Ishikawa (cell line): ENCODE data around the gene MSLN.

Experiments used
- CEBPB ChIP-seq: IDR thresholded peaks from 2 replicates; pipeline ENCODE4 v1.6.1; 2012
- EP300 ChIP-seq: IDR thresholded peaks from 2 replicates; pipeline ENCODE4 v1.6.1; 2012; ENCODE audit warnings: borderline replicate concordance
- FOXM1 ChIP-seq: IDR thresholded peaks from 2 replicates; pipeline ENCODE4 v1.6.1; 2012; ENCODE audit warnings: low read depth, borderline replicate concordance
- MAX ChIP-seq: IDR thresholded peaks from 2 replicates; pipeline ENCODE4 v1.6.1; 2012
- NFIC ChIP-seq: IDR thresholded peaks from 2 replicates; pipeline ENCODE4 v1.6.1; 2012
- RAD21 ChIP-seq: IDR thresholded peaks from 2 replicates; pipeline ENCODE4 v1.6.1; 2012; ENCODE audit warnings: low read depth
- REST ChIP-seq: IDR thresholded peaks from 2 replicates; pipeline ENCODE4 v1.6.1; 2012; ENCODE audit warnings: low read depth, mild to moderate bottlenecking
- TAF1 ChIP-seq: IDR thresholded peaks from 2 replicates; pipeline ENCODE4 v1.6.1; 2012; ENCODE audit warnings: low read depth, mild to moderate bottlenecking
- TEAD4 ChIP-seq: IDR thresholded peaks from 2 replicates; pipeline ENCODE4 v1.6.1; 2012
- YY1 ChIP-seq: IDR thresholded peaks from 2 replicates; pipeline ENCODE4 v1.6.1; 2012; ENCODE audit warnings: low read depth
- ZBTB7A ChIP-seq: IDR thresholded peaks from 2 replicates; pipeline ENCODE4 v1.6.1; 2012; ENCODE audit warnings: low read depth

GRCh38 chr16:751152-752006, 9.2 kb upstream of the MSLN start:
- TF ChIP-seq FOXM1 (no peak), TEAD4 (no peak), TAF1 (no peak), RAD21 (no peak), MAX (no peak), CEBPB (no peak), REST (no peak), YY1 (no peak), NFIC (no peak), ZBTB7A (no peak), EP300 (no peak)
